Suppressor macrophage (primary cell): ENCODE results near the gene SARM1.
"Not testable (repeated sequence)": the region's sequence is repeated elsewhere in the genome, so short reads cannot be mapped to it uniquely, and the experiment has no call there.

Source experiments
- DNase-seq, 4 experiments: peaks; one replicate each; pipeline ENCODE4 v3.0.0-alpha.2; 2020 to 2022

Gene SARM1

GRCh38 chr17:28427982-28428381, 56.5 kb downstream of the SARM1 start:
- DNase-seq: not testable (repeated sequence)

- peak in 2 of 4 experiments; percentile 8 to 15 for DNase-seq
Observed at GRCh38 chr17:28433721-28434120, 62.2 kb downstream of the SARM1 start.

- DNase-seq: not testable (repeated sequence)
Observed at GRCh38 chr17:28434326-28434725, 62.8 kb downstream of the SARM1 start.

GRCh38 chr17:28443901-28444638, 72.6 kb downstream of the SARM1 start:
- no peak for DNase-seq

GRCh38 chr17:28446716-28447395, 75.4 kb downstream of the SARM1 start:
- DNase-seq: no peak

GRCh38 chr17:28447396-28447760, 75.9 kb downstream of the SARM1 start:
- no peak for DNase-seq

GRCh38 chr17:28449859-28450258, 78.4 kb downstream of the SARM1 start:
- no peak for DNase-seq
